ENCODE data around the gene FOXC1. TPM values are rescaled to one million over a fixed set of nuclear protein-coding genes. Genes with fewer than 3 reads are reported as not detected.

Gene FOXC1
- total RNA-seq, 2 experiments from 2014 or later, result not detected

DNA sequence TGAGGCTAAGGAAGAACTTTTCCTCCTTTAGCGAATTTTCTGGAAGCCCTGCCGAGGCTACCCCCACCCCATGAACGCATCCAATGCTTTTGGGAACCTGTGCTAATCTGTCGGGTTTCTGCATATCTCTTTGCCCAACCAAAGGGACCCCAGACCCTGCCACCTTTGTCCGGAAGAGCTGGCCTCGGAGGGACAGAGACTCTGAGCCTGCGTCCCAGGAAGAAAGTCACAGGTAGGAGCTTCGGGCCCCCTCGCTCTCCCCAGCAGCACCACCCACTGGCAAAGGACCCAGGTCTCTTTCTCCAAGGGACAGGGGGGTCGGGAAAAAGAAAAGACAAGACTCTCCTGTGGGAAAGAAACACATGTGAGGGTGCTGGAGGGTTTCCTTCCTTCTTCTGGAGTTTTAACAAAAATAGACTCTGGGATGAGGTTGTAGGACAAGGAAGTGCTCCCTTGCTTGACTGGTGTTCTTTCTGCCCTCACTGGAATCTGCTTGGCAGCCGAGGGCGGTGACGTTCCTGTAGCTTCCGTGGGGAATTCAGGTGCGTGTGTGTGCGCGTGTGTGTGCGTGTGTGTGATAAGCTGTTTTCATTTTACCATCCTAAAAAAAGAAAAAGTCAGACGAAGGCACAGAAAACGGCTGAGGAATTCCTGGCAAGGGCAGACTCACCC, 16.3 kb upstream of the FOXC1 start:
- Histone ChIP-seq H4K20me1 (ENCODE audit: insufficient read depth, low read length) (no peaks in the 10 kb centered on the region), H3K27ac (ENCODE audit: low read depth, low read length, poor library complexity, severe bottlenecking) (no peak overlapping the region), H3K4me2 (ENCODE audit: low read length) (no peak overlapping the region), H3K4me1 (ENCODE audit: insufficient read depth, low read length, poor library complexity, severe bottlenecking) (no peaks in the 10 kb centered on the region), H3K9me2 (ENCODE audit: insufficient read depth, low read length) (no peaks in the 10 kb centered on the region), H3K4me3 (ENCODE audit: low read depth, low read length, poor library complexity, severe bottlenecking) (no peak overlapping the region), H3K79me2 (ENCODE audit: insufficient read depth, low read depth, low read length) (no peaks in the 10 kb centered on the region), H3K9me3 (ENCODE audit: low read length) (no peaks in the 10 kb centered on the region), H3K36me3 (ENCODE audit: insufficient read depth, low read length) (no peaks in the 10 kb centered on the region), H2AFZ (ENCODE audit: low read length) (no peak overlapping the region)
- intact Hi-C loops (cut with micrococcal nuclease; ENCODE audit: unreplicated experiment), result no loop called here
- POLR2A ChIA-PET, result no interaction called here
- DNase-seq (ENCODE audit: low spot score), result no peak
- TF ChIP-seq, protein P1, sequence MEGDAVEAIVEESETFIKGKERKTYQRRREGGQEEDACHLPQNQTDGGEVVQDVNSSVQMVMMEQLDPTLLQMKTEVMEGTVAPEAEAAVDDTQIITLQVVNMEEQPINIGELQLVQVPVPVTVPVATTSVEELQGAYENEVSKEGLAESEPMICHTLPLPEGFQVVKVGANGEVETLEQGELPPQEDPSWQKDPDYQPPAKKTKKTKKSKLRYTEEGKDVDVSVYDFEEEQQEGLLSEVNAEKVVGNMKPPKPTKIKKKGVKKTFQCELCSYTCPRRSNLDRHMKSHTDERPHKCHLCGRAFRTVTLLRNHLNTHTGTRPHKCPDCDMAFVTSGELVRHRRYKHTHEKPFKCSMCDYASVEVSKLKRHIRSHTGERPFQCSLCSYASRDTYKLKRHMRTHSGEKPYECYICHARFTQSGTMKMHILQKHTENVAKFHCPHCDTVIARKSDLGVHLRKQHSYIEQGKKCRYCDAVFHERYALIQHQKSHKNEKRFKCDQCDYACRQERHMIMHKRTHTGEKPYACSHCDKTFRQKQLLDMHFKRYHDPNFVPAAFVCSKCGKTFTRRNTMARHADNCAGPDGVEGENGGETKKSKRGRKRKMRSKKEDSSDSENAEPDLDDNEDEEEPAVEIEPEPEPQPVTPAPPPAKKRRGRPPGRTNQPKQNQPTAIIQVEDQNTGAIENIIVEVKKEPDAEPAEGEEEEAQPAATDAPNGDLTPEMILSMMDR (conservative IDR thresholded peaks at IDR 0.05; ENCODE audit: low read length), result no peak
- TF ChIP-seq EZH2phosphoT487 (IDR thresholded peaks at IDR 0.05; ENCODE audit: borderline replicate concordance, low read depth, low read length), result no peak
- no TSS peak for BruUV-seq (replicated peaks)
- CTCF ChIA-PET (ENCODE audit: unreplicated experiment), result no interaction called here

DNA sequence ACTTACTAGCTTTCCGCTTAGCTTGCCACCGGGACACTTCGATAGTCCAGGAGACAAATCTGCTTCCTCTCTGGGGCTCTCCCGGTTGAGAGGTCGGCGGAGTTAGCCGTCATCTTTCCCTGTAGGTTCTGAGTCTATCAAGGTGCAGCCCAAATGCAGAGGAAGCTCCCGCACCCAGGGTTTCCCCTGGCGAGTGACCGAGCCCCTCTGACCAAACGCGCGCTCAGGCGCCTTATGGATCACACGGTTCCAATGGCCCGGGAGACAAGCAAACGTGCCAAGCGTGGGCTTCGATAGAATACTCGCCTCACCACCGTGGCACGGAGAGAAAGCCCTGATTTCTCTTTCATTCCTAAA, 15.8 kb upstream of the FOXC1 start:
- H3K9me3 ChIP-seq (ENCODE audit: low read length), result no peaks in the 10 kb centered on the region
- intact Hi-C loops (cut with micrococcal nuclease; ENCODE audit: unreplicated experiment), result no loop called here
- H2AFZ ChIP-seq (ENCODE audit: low read length), result no peak overlapping the region
- no peaks in the 10 kb centered on the region for H3K36me3 ChIP-seq (ENCODE audit: insufficient read depth, low read length)
- H3K4me2 ChIP-seq (ENCODE audit: low read length), result no peak overlapping the region
- no peaks in the 10 kb centered on the region for H4K20me1 ChIP-seq (ENCODE audit: insufficient read depth, low read length)
- CTCF ChIA-PET (ENCODE audit: unreplicated experiment), result no interaction called here
- H3K27ac ChIP-seq (ENCODE audit: low read depth, low read length, poor library complexity, severe bottlenecking), result no peak overlapping the region
- TF ChIP-seq, protein P1 (conservative IDR thresholded peaks at IDR 0.05; ENCODE audit: low read length), result no peak
- TF ChIP-seq EZH2phosphoT487 (IDR thresholded peaks at IDR 0.05; ENCODE audit: borderline replicate concordance, low read depth, low read length), result no peak
- no peak overlapping the region for H3K4me3 ChIP-seq (ENCODE audit: low read depth, low read length, poor library complexity, severe bottlenecking)
- DNase-seq (ENCODE audit: low spot score), result no peak
- POLR2A ChIA-PET, result no interaction called here
- H3K4me1 ChIP-seq (ENCODE audit: insufficient read depth, low read length, poor library complexity, severe bottlenecking), result no peaks in the 10 kb centered on the region
- no peaks in the 10 kb centered on the region for H3K9me2 ChIP-seq (ENCODE audit: insufficient read depth, low read length)
- no peaks in the 10 kb centered on the region for H3K79me2 ChIP-seq (ENCODE audit: insufficient read depth, low read depth, low read length)
- no TSS peak for BruUV-seq (replicated peaks)

DNA sequence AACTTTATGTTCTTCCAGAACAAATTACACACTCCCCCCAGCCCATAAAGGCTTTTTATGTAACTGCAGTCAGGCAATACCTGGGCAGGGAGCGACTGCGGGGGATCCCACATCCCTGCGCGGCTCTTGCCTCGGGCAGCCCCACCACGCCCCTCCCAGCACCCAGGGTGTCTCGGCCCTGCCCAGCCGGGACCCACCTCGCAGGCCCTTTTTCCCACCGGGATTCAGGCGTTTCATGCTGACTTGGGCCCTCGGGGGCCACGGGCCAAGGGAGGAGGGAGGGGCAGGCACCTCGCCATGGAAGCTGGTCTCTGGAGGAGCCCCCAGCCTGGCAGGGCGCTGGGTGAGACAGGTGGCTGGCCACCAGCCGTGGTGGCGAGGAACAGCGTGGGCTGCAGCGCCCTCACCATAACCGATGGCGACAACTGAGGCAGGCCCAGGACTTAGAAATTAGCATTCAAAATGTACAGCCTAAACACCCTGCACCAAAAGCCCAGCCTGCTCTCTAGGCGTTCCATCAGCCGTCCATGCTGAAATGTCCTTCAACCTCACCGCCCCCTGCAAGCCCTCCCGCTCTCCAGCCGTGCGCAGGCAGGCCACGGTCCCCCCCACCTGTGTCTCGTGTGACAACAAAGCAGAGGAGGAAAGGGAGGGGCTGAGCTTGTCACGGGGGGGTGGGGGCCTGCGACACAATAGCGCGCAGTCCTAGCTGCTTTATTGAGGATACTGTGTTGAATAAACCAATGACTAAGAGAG, 15.1 kb upstream of the FOXC1 start:
- BruUV-seq (replicated peaks), result no TSS peak
- TF ChIP-seq, protein P1 (conservative IDR thresholded peaks at IDR 0.05; ENCODE audit: low read length), result no peak
- no peak for TF ChIP-seq EZH2phosphoT487 (IDR thresholded peaks at IDR 0.05; ENCODE audit: borderline replicate concordance, low read depth, low read length)
- CTCF ChIA-PET (ENCODE audit: unreplicated experiment), result interaction anchor here (0.5 to 0.6 kb wide), 2 partner anchors 85 to 709 kb away, joined by 3 to 8 read pairs; no protein-coding TSS in a partner anchor
- DNase-seq (ENCODE audit: low spot score), result no peak
- no peaks in the 10 kb centered on the region for H3K4me1 ChIP-seq (ENCODE audit: insufficient read depth, low read length, poor library complexity, severe bottlenecking)
- H2AFZ ChIP-seq (ENCODE audit: low read length), result no peak overlapping the region
- no peaks in the 10 kb centered on the region for H3K36me3 ChIP-seq (ENCODE audit: insufficient read depth, low read length)
- no peaks in the 10 kb centered on the region for H4K20me1 ChIP-seq (ENCODE audit: insufficient read depth, low read length)
- intact Hi-C loops (cut with micrococcal nuclease; ENCODE audit: unreplicated experiment), result loop anchor here (5.0 kb wide), 1 partner anchor 1038 kb away; no protein-coding TSS in a partner anchor
- H3K27ac ChIP-seq (ENCODE audit: low read depth, low read length, poor library complexity, severe bottlenecking), result no peak overlapping the region
- no peak overlapping the region for H3K4me3 ChIP-seq (ENCODE audit: low read depth, low read length, poor library complexity, severe bottlenecking)
- no peak overlapping the region for H3K4me2 ChIP-seq (ENCODE audit: low read length)
- H3K9me2 ChIP-seq (ENCODE audit: insufficient read depth, low read length), result no peaks in the 10 kb centered on the region
- POLR2A ChIA-PET, result no interaction called here
- no peaks in the 10 kb centered on the region for H3K9me3 ChIP-seq (ENCODE audit: low read length)
- no peaks in the 10 kb centered on the region for H3K79me2 ChIP-seq (ENCODE audit: insufficient read depth, low read depth, low read length)
